GM04504 (cell line): ENCODE results near the gene ELOVL6.
"Not testable (repeated sequence)": the region's sequence is repeated elsewhere in the genome, so short reads cannot be mapped to it uniquely, and the experiment has no call there.

ENCODE experiments used
- DNase-seq: peaks from one replicate; pipeline ENCODE4 v3.0.0-alpha.2; 2012; ENCODE audit warnings: low read depth

ELOVL6 gene

DNA sequence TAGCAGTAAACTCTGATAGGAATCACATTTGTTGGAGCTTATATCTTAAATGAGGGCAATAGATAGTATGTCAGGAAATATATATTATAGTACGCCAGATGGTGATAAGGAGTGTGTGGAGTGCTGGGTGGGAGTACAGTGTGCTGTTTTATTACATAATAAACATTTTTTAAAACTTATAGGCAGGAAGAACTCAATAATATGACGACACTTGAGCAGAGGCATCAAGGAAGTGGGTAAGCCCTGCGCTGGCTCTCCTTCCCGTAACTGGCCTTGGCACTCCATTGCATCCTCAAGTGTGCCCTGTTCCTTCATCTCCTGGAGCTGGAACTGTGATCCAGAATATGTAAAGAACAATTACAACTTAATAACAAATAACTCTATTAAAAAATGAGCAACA is 123.8 kb downstream of the ELOVL6 start:
- no peak for DNase-seq

DNA sequence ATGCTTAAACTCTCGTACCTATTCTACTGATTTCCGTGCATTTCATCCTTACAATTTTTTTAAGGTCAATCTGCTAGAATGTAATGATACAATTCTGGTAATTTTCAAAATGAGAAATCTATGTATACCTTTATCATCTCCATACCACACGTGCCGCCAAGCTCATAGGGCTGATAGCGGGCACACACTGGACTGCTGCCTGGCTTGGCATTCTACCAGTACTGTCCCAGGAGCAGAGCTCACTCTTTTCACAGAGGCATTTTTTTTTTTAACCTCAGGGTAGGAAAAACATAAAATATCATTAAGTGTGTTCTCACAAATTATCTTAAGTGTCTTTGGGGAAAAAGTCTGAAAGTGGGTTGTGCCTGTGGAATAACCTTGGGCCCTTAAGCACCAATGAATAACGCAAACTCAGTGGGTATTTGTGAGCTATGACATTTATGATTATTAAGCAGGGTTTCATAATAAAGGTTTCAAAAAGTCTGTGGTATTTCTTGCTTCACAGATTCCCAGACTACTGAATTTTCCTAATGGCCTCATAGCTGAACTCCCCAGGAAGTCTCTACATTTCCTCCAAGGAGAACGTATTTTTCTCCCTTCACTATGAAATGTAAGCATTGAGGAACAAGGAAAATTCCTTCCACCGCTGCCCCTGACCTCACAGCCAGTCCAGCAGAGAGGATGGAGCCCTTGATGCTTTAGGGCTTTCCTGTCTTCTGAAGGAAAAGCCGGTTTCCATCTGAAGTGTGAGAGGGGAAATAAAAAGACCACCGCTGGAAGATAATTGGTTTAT is 125.2 kb downstream of the ELOVL6 start:
- no peak for DNase-seq

DNA sequence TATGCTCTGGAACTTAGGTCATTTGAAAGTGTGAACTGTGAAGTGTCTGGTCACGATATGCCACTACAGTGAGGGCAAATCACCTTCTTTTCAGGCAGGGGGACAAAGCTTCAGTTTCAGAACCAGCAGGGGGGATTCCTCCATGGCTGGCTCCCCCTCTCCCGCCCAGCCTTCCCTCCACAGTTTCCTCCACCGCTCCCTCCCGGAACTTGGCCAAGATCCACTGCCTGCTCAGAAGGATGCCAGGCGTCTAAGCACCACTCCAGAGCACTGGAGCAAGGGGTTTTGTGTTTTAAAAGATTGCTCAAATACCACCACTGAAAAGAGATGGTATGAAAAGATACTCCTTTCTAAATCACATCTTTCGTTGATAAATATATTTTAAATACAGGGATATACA is 126.9 kb downstream of the ELOVL6 start:
- no peak for DNase-seq

DNA sequence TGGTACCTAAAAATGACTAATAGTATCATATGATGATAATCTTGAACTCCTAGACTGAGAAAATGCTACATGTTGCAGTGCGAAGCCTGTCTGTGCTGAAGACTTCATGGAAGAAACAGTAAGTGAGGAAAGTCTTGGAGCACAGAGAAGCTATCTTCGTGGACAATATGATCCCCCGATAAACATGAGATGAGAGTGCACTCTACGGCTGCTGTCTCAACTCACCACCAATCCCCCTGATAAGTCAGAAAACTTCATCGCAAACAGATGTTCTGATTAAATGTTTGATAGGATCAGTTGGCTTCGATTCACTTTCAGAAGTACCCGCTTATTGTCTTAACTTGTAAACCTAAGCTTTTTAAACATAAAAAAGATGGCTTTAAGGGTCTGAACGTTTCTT is 130.2 kb downstream of the ELOVL6 start:
- no peak for DNase-seq

DNA sequence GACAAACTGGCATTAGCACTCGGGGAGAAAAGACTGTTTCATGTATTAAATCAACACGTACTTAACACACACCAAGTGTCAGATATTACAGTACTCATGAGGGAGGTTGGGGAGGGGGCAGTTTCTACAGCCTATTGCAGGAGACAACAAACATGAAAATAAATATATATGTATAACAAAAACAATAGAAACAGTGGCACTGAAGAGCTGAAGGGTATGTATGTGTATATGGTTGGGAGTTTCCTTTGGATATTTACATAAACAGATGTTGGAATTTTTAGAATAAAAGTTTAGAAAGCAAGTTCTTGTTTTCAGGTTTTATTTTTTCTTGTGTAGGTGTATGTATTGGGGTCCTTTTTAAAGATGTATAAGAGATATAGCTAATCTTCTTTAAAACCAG is 133.5 kb downstream of the ELOVL6 start:
- no peak for DNase-seq

DNA sequence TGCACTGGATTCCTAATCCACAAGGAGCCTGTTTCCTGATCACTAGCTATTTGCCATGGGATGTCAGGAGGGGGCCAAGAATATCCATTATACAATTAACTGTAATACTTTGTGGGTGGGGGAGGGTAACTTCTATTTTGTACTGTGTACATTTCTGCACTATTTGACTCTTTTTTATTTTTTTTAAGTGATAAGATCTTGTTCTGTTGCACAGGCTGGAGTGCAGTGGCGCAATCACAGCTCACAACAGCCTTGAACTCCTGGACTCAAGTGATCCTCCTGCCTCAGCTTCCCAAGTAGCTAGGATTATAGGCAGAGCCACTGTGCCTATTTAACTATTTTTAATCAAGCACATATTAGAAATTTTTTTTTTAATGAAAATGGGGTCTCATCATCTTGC is 134.1 kb downstream of the ELOVL6 start:
- no peak for DNase-seq

DNA sequence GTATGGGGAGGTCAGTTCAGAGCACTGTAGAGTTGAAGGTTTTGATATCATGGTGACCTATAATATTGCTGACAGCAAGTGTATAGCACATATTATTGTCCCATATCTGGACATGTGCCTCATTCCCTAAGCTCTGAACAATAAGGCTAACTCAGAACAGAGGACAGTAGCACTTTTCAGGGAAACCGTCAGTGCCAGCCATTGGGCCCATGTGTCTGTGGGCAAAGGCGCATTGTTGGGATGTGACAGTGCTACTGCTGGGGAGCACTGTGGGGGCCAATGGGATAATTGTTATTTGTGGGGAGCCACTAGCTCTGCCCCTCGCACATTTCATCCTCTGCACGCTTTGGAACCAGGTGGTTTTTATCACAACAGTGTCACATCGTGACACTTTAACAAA is 136.2 kb downstream of the ELOVL6 start:
- no peak for DNase-seq

DNA sequence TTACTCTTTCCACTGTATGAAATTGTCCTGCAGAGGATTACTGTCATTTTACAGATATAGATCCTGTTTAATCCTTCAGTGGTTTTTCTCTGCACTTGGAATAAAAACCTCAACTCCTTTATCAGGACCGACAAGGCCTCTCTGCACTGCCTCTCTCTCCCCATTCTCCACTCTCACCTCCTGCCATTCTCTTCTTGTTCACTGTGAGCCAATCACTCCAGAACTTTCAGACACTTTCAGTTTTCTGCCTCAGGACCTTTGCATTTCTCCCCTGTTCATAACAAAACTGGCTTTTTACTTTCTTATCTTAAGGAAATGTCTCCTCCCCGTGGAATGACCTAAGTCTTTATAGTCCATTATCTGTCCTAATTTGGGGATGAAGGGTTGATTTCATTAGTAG is 137.3 kb downstream of the ELOVL6 start:
- no peak for DNase-seq

DNA sequence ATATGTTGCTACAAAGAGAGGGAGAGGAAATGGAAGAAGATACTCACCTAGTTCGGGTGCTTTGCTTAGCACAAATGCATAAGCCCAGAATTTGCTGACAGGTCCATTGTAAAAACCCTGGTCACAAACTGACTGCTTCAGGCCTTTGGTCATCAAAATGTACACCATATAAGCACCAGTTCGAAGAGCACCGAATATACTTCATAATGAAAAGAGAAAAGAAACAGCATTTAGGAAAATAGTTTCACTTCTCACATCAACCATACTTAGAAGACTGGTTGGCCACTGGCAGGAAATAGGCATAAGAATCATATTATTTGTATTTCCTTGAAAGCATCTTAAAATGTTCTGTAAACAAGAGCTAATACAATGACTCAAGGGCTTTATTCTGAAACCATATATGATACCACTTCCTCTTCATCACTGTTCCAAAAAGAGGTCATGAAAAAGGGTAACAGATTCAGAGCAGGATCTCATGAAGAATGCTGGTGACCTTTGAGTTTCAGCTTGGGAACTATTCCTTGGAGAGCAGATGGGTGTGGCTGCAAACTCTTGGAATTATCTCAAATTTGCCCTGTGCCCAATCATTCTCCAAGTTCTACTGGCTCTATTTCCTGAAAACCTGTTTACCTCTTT is 138.7 kb downstream of the ELOVL6 start:
- no peak for DNase-seq

DNA sequence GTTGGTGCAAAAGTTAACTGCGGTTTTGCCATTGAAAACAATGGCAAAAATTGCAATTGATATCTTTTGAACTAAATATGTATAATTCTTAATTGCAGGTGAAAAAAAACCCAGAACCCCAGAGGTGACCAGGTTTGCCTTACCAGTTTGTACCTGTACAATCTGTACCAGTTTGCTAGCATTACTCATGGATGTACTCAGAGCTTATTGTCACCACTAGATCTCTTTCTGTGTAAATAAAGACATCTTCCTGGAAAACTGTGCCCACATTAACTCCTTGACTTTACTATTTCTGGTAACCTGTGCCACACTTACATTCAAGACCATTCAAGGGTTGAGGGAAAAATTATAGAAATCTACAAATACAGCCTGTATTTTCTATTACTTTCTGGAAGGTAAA is 139.7 kb downstream of the ELOVL6 start:
- DNase-seq: no peak

DNA sequence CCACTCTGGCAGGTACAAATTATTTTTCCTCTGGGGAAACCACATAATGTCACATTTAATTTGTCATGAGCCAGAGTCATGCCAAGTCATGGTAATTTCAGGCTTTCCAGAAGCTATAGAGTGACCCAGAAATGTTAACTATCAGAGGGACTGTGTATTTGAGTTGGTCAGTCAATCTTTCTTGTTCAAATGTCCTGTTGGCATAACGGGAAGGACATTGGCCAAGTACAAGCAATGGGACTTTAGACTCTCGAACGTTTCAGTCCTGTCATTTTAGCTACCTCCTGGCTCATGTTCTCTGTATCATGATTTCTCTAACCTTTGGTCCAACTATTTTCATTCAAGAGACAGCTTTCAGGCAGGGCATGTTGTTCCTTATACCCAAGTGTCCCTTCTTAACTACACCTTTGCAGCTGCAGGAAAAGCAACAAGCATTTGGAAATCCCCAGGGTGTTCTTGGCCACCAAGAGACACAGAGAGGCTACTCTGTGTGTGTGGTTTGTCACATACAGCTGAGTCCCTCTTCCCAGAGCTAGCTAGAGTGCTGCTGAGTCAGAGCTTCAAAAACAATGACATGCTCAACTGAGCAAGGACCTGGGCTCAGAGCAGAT is 143.2 kb downstream of the ELOVL6 start:
- no peak for DNase-seq

DNA sequence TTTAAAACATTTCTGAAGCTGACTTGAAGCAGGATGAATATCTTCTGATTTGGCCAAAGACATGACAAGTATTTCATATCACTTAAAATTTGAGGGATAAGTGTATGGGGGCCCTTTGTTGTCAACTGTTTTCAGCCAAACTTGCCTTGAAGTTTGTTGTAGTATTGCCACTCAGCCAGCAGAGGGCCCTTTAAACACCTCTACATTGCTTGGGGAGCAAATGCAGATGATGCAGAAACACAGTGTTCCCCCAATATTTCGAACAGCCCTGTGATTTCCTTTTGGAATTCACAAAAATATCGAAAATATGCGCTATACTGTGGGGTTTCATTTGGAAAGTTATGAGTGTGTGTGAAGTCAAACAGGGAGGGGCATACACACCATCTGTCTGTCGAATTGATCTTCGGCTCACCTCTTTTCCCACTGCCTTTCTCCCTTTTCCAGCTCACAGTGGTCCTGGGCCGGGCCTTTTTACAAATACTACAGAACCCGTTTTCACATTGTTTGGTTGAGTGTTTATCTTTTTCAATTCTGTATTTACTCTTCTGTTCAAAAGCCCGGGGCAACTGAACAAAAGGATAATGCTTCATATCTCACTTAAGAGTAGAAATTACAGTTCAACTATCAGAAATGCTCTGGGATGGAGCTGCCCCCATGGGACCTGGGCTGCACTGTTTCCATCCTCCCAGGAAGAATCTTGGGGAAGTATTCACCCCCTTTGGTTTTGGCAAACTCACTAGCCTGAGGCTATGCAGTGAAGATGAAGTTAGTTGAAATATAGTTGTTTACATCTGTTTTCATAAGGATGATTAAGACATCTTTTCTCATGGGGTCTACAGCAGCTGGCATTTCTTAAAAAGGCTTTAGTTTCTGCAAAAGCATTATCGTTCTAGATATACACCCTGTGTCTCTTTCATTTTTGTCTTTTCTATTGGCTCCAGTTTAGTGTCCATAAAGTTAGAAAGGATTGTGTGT is 148.2 kb downstream of the ELOVL6 start:
- peak; percentile 14 for DNase-seq

DNA sequence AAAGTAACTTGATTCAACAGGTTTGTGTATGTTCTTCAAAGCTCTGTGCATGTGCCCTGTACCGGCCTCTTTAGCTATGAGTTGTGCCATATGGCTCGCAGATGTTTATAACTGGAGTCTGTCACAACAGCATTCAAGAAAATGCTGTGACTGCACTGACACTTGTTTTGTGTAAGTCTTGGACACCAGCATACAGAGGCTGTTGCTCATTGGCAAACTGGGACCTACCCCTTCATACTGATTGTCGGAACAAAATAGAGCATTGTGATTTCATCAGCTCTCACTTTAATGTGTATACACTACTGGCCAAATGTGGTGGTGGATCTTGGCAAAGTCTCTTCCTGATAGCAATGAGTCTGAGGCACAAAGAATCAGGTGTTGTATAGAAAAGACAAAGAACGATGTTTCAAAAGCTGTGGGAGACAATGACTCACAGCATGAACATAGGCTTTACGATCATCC is 151.8 kb downstream of the ELOVL6 start:
- DNase-seq: peak; percentile 36

DNA sequence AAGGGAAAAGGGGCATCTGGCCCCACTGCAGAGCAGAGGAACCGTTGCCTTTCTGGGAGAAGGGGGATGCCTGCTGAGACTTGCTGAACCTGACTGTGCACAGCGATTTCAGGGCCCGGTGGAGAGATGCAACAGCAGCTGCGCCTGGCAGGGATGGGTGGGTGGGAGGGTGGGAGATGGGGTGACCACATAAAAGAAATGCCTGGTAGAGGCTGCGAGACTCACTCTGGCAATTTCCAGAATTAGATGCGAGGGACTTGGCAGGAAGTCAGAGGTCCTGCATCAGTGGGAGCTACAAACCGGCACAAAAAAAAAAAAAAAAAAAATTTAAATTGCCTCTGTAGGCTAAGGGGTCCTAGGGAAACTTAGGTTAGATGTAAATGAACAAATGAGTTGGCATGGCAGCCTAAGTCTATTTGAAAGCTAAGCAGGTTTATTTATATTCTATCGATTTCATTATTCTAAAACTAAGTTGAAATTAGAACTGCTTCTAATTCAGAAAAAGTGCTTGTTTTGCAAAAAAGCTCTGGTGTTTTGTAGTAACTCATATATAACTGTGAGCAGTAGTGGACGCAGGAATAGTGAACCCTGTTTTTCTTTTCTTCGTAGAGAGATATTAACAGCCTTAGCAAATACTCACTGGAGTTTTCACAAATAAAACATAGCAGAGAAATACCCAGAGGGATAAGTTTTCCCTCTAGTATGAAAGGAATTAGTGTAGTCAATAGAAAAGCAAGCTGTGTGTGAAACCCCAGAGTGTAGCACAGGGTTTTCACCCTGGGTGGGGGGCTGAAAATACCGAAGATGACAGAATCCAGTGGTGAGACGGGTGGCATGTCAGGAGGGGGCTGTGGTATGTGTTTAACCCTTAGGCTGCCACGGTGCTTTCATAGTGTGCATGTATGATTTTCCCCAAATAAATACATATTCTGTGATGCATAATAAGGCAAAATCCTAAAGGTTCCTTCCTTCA is 155.6 kb downstream of the ELOVL6 start:
- DNase-seq: no peak

DNA sequence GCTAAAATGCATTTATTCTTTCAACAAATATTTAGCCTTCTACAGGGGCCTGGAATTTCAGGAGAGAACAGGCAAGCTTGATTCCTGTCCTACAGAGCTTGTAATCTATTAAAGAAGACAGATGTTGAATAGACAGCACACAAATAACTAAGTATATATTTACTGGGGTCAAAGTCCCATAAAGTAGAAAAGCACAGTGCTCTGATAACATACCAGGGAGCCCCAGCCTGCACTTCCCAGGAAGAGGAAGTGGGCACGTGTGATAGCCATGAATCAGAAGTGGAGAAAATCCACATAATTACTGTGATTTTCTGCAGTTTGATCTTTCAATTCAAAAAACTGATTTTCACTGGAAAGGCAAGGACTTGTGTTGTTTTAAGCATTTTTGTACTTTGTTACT is 156.7 kb downstream of the ELOVL6 start:
- DNase-seq: no peak

DNA sequence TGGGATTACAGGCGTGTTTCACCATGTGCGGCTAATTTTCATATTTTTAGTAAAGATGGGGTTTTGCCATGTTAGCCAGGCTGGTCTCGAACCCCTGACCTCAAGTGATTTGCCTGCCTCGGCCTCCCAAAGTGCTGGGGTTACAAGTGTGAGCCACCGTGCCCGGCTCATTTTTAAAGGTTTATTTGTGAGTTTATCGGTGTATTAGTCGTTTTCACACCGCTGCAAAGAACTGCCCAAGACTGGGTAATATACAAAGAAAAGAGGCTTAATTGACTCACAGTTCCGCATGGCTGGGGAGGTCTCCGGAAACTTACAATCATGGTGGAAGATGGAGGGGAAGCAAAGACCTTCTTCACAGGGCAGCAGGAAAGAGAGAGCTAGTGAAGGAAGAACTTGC is 159.3 kb downstream of the ELOVL6 start:
- not testable (repeated sequence) for DNase-seq

DNA sequence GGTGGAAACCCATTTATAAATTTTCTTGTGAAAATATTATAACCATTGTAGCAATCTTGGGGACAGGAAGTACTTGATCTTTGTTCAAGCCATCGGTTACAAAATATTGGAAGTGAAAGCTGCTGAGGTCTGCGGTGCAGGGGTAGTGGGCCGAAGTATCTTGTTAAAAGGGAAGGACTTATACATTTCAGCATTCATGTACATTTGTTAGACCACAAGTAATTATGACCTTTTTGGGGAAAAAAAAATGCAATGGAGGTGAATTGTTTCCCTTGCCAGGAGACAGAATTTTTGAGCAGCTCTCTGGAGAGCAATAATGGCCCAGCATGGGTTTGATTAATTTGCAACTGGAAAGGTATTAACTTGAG is 164.4 kb downstream of the ELOVL6 start:
- DNase-seq: no peak

DNA sequence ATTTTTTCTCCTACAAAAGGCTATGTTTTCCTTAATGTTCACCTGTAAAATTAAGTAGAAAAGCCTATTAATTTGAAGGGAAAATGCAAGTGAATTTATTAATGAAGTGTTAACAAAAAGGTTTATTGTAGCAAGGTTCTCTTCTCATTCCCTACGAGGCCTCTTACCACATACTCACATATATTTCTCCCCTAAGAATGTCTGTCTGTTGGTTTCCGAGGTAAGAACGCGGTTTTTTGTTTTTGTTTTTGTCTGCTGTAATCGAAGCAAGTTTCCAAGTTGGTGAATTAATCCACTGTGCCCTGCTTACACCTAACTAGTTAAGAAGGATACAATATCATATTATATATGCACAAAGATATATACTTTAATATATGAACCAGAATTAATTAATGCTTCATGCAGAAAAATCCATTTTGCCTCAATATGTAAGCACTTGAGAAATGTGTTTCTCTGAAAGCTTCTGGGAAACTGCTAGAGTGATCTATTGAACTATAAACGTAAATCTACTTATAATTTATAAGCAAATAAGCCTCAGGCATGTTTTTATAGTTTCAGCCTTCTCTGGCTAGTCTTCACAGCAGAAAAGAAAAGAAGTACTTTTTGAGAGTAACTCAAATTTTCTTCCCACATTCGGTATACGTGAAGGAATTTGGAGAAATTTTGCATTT is 164.9 kb downstream of the ELOVL6 start:
- no peak for DNase-seq

DNA sequence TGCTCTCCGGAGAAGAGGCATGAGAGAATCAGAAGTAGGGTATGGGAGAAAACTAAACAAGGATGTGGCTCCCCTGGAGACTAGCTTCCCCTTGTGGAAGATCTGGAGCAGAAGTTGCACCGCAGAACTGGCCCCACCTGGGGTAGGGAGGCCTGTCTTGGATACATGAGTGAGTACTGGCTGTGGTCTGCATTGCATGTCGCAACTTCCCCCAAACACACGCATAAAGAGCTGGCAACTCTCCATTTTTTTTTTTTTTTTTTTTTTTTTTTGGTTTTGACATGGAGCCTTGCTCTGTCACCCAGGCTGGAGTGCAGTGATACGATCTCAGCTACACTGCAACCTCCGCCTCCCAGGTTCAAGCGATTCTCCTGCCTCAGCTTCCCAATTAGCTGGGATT is 165.8 kb downstream of the ELOVL6 start:
- DNase-seq: no peak

DNA sequence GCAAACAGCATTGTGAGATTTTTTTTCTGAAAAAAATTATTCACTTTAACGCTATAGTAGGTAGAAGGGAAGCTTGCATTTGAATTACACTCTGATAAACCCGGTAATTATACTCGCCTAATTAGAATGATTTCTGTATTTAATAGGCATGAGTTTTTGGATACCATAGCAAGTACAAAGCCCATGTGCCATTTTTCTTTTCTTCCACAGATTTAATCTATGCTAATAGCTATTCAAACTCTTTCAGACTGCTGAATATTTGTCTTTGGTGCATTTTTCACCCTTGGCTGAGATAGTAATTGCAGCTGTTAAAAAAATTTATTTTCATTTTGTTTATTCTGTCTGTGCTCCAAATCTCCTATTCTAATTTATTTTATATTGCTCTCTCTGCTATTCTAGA is 172.7 kb downstream of the ELOVL6 start:
- DNase-seq: no peak
